Erythroblast (primary cell): ENCODE results near the gene ORM1.

Experiments
- GATA1 ChIP-seq: IDR thresholded peaks from 2 replicates; pipeline ENCODE4 v1.6.1; 2011; ENCODE audit warnings: low read depth, mild to moderate bottlenecking, control low read depth, low read length, moderate library complexity
- POLR2A ChIP-seq: IDR thresholded peaks from 2 replicates; pipeline ENCODE4 v1.6.1; 2011; ENCODE audit warnings: mild to moderate bottlenecking, low read length

DNA sequence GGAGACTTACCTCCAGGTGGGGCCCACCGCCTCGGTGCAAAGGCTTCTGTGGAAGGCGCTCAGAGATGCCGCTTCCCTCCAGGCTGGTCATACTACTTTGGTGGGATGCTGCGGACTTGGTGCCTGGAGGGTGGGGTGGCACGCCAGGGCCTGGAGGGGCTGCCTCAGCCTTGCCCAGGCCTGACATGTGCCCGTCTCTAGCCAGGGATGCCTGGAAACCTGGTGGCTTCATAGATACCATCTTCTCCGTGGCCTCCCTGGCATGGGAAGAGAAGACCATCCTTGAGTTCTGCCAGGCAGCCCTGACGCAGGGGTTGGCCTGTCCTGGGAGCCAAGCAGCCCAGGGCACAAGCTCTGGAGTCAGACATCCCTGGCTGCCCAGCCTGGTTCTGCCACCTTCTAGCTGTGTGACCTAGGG is 35.0 kb downstream of the ORM1 start:
- TF ChIP-seq POLR2A (no peak), GATA1 (no peak)
